ENCODE data around the gene CACNA1A.

The CACNA1A gene

DNA sequence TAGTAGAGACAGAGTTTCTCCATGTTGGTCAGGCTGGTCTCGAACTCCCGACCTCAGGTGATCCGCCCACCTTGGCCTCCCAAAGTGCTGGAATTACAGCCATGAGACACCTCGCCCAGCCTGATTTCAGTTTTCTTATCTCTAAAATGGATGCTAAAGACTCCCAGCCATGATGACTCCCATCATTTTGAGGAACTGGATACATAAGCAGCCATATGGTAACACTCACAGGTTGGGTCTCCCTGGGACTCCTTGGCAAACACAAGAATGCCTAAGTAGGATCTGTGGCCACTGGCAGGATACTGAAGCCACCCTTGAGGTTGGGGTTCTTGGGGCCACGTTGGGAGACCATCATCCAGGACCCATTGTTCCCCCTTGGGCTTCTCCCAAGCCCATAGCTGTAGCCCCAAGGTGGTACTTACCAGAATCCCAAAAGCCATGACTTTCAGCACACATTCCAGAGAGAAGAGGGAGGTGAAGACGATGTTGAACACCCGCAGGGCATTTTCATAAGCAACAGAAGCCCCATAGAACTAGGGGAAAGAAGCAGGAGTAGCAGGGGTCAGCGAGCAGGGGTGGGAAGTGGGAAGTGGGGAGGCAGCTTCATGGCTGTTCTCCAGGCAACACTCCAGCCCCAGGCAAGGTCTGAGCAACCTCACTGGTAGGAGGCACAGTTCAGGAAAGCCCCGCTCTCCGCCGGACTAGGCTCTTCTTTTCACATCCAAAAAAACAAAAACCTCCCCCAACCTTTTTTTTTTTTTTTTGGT, 253.5 kb downstream of the CACNA1A start:
- DNase-seq = no peak
- H3K36me3 ChIP-seq (replicated peaks) = no peaks in the 10 kb centered on the region
- no peak overlapping the region for H3K27ac ChIP-seq
- in situ Hi-C loops (cut with HindIII; ENCODE audit: low pct_ligation_motif_present, low sequenced_read_pairs) = no loop called here
- H3K4me3 ChIP-seq (ENCODE audit: low read depth, low read length) = no peak overlapping the region
- TF ChIP-seq, protein P1, sequence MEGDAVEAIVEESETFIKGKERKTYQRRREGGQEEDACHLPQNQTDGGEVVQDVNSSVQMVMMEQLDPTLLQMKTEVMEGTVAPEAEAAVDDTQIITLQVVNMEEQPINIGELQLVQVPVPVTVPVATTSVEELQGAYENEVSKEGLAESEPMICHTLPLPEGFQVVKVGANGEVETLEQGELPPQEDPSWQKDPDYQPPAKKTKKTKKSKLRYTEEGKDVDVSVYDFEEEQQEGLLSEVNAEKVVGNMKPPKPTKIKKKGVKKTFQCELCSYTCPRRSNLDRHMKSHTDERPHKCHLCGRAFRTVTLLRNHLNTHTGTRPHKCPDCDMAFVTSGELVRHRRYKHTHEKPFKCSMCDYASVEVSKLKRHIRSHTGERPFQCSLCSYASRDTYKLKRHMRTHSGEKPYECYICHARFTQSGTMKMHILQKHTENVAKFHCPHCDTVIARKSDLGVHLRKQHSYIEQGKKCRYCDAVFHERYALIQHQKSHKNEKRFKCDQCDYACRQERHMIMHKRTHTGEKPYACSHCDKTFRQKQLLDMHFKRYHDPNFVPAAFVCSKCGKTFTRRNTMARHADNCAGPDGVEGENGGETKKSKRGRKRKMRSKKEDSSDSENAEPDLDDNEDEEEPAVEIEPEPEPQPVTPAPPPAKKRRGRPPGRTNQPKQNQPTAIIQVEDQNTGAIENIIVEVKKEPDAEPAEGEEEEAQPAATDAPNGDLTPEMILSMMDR (IDR thresholded peaks at IDR 0.05; ENCODE audit: low read depth, low read length, missing control alignments) = no peak
- H3K27me3 ChIP-seq (replicated peaks) = no peaks in the 10 kb centered on the region

DNA sequence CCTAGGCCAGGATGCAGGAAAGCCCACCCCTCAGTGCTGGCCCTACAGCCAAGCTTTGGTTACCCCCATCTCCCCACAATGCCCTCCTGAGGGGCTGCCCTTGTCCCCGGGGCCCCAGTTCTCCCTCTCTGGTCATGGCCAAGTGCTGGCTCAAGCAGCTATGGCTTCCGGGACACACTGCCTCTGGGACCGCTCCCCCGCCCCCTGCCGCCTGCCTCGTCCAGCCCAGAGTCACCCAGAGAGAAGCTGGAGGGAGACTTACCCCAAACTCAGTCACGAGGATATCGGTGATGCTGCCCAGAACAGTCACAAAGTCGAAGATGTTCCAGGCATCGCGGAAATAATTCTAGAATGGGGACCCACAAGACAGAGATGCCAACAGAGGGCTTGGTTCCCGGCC, 261.4 kb downstream of the CACNA1A start:
- TF ChIP-seq, protein P1 (IDR thresholded peaks at IDR 0.05; ENCODE audit: low read depth, low read length, missing control alignments) = no peak
- H3K27ac ChIP-seq = no peak overlapping the region
- no peak for DNase-seq
- in situ Hi-C loops (cut with HindIII; ENCODE audit: low pct_ligation_motif_present, low sequenced_read_pairs) = no loop called here
- no peak overlapping the region for H3K4me3 ChIP-seq (ENCODE audit: low read depth, low read length)
- H3K27me3 ChIP-seq (replicated peaks) = no peaks in the 10 kb centered on the region
- no peaks in the 10 kb centered on the region for H3K36me3 ChIP-seq (replicated peaks)

DNA sequence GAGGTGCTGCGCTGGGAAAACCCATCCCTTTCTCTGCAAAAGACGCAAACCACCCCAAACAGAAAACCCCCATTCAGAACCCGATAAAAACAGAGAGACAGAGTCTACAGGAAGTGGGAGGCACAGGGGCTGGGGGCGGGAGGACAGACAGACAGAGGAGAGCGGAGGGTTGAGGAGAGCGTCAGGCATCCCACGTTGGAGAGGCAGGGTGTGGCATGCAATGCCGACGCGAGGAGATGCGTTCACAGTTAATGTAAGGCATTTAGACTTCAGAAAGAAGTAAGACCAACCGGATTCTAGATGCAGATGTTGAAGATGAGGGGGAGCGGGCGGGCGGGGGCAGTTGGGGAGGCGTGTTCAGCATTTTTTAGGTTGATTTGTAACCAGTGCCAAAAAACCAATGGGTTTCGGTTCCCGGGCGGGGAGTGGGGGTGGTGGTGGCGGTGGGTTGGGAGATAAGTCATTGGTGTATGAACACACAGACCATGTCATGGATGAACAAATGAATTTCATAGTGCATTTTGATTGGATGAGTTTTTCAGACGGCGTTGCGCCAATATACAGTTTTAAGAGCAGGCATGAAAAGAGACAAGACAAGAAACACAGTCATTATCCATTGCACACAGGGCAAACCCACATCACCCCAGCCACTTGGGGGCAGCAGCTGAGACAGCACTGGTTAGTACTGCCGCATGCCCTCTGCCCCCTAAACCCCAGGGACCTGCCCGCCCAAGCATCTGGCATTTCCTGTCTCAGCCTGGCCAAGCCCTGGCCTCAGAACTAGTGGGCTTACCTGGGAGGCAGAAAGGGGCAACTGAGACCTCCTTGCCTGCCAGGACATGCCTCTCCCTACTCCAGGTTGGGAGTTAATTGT, 264.8 kb downstream of the CACNA1A start:
- in situ Hi-C loops (cut with HindIII; ENCODE audit: low pct_ligation_motif_present, low sequenced_read_pairs) = no loop called here
- Histone ChIP-seq H3K27me3 (replicated peaks) (no peaks in the 10 kb centered on the region), H3K36me3 (replicated peaks) (no peaks in the 10 kb centered on the region), H3K27ac (no peak overlapping the region), H3K4me3 (ENCODE audit: low read depth, low read length) (no peak overlapping the region)
- TF ChIP-seq, protein P1 (IDR thresholded peaks at IDR 0.05; ENCODE audit: low read depth, low read length, missing control alignments) = peak; percentile 21
- DNase-seq = no peak

DNA sequence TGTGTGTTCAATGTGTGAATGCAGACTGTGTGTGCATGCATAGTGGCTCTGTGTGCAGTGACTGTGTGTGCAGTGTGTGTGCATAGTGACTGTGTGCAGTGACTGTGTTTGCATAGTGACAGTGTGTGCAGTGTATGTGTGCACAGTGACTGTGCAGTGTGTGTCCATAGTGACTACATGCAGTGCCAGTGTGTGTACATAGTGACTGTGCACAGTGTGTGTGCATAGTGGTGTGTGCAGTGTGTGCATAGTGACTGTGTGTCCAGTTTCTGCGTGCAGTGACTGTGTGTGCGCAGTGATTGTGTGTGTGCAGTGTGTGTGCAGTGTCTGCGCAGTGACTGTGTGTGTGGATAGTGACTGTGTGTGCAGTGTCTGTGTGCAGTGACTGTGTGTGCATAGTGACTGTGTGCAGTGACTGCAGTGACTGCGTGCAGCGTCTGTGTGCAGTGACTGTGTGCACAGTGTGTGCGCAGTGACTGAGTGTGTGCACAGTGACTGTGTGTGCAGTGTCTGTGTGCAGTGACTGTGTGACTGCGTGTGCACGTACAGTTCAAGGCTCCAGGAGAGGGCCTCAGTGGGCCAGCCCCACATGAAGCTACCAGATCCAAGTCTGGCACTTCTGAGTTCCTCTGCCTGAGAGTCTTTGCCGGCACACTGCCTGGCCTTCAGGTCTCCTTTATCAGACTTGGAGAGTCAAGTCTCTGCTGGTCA, 265.8 kb downstream of the CACNA1A start:
- Histone ChIP-seq H3K4me3 (ENCODE audit: low read depth, low read length) (no peak overlapping the region), H3K27me3 (replicated peaks) (no peaks in the 10 kb centered on the region), H3K36me3 (replicated peaks) (no peaks in the 10 kb centered on the region), H3K27ac (no peak overlapping the region)
- TF ChIP-seq, protein P1 (IDR thresholded peaks at IDR 0.05; ENCODE audit: low read depth, low read length, missing control alignments) = no peak
- no peak for DNase-seq
- in situ Hi-C loops (cut with HindIII; ENCODE audit: low pct_ligation_motif_present, low sequenced_read_pairs) = no loop called here

DNA sequence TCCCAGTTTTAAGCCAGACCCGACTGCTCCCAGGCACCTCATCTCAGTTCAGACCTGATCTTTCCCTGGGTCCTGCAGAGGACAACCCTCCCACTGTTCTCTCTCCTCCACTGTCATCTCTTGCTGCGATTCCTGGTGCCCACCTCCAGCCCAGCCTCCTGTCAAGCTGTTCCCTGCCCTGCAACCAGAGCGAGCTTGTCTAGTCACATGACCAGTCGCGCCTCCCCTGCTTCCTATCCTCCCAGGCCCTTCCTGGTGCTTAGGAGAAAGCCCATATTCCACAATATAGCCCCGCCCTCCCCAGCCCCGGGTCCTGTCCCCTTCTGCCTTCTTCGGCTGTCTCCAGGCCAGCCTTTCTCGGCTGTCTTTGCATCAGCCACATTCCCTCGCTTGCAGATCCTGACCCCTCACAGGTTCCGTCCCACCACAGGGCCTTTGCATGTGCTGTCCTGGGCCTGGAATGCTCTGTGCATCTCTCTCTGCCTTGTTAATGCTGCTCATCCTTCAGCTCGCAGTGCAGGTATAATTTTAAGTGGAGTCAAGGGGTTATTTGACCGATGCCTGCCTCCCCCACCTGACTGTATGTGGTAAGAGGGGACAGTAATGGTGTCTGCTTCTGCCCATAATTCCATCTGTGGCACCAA, 267.3 kb downstream of the CACNA1A start:
- no peak for DNase-seq
- H3K27ac ChIP-seq = no peak overlapping the region

More for the DNA sequence above, 267.3 kb downstream of the CACNA1A start:
- Histone ChIP-seq H3K36me3 (replicated peaks) (no peaks in the 10 kb centered on the region), H3K27me3 (replicated peaks) (no peaks in the 10 kb centered on the region), H3K4me3 (ENCODE audit: low read depth, low read length) (no peak overlapping the region)
- TF ChIP-seq, protein P1 (IDR thresholded peaks at IDR 0.05; ENCODE audit: low read depth, low read length, missing control alignments) = no peak
- in situ Hi-C loops (cut with HindIII; ENCODE audit: low pct_ligation_motif_present, low sequenced_read_pairs) = no loop called here

Measured in brain microvascular endothelial cell (primary cell).